ENCODE measurements around the gene SLC51A. TPM values are rescaled to one million over a fixed set of nuclear protein-coding genes. Genes with fewer than 3 reads are reported as not detected.

Gene SLC51A
- total and polyA plus RNA-seq, 2 donors (not counting 3 experiments of a cell fraction or from before 2014, with no cell fraction given): not detected

DNA sequence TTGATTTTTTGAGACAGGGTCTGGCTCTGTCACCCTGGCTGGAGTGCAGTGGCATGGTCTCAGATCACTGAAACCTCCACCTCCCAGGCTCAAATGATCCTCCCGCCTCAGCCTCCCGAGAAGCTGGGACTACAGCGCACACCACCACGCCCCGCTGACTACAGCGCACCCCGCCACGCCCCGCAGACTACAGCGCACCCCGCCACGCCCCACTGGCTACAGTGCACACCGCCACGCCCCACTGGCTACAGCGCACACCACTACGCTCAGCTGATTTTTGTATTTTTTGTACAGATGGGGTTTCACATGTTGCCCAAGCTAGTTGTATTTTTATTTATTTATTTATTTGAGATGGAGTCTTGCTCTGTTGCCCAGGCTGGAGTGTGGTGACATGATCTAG is 35.6 kb downstream of the SLC51A start:
- Histone ChIP-seq H2AFZ (ENCODE audit: low read depth, low read length) (no peak overlapping the region), H3K9me3 (replicated peaks; ENCODE audit: control insufficient read depth, insufficient read depth, low read length) (no peaks in the 10 kb centered on the region), H3K4me1 (ENCODE audit: control insufficient read depth, extremely low read depth, insufficient read depth, low read length) (no peaks in the 10 kb centered on the region), H3K9me1 (replicated peaks; ENCODE audit: control insufficient read depth, extremely low read depth, insufficient read depth, low read length) (no peaks in the 10 kb centered on the region), H3K9ac (replicated peaks; ENCODE audit: extremely low read depth, insufficient read depth, low read length) (no peak overlapping the region), H3K27ac (ENCODE audit: insufficient read depth, low read depth, low read length) (no peak overlapping the region), H3K79me2 (ENCODE audit: control insufficient read depth, insufficient read depth, low read length) (peaks cover 5% of the 10 kb centered on the region), H4K20me1 (replicated peaks; ENCODE audit: control insufficient read depth, extremely low read depth, insufficient read depth, low read length) (no peaks in the 10 kb centered on the region), H3K36me3 (ENCODE audit: control insufficient read depth in 2 of 2, extremely low read depth in 1 of 2, insufficient read depth in 2 of 2, low read length in 2 of 2) (peaks cover 2 to 8% of the 10 kb centered on the region in 2 experiments), H3K4me2 (ENCODE audit: insufficient read depth, low read length) (no peak overlapping the region), H3K27me3 (ENCODE audit: control insufficient read depth in 2 of 2, insufficient read depth in 2 of 2, low read length in 2 of 2) (no peaks in the 10 kb centered on the region), H3K4me3 (replicated peaks in 1 of 3; ENCODE audit: insufficient read depth in 1 of 3, low read depth in 1 of 3, low read length in 3 of 3) (no peak overlapping the region)
- dilution Hi-C loops (cut with MboI; ENCODE audit: extremely low pct_ligation_motif_present, low sequenced_read_pairs): no loop called here
- FAIRE-seq (no peak), DNase-seq (ENCODE audit: low read depth, low spot score) (no peak)
- CTCF ChIA-PET: interaction anchor here (1.1 to 3.1 kb wide), 3 partner anchors 17 to 271 kb away, joined by 4 to 75 read pairs (median 31); no protein-coding TSS in a partner anchor
- BruUV-seq (replicated peaks): no TSS peak
- POLR2A ChIA-PET: no interaction called here
- TF ChIP-seq POLR2A (IDR thresholded peaks at IDR 0.05; ENCODE audit: low read depth, low read length) (no peak), EZH2 (IDR thresholded peaks at IDR 0.05; ENCODE audit: borderline replicate concordance, low read depth, low read length, severe bottlenecking) (no peak), CTCF (IDR thresholded peaks at IDR 0.05; ENCODE audit: extremely low read depth in 1 of 2, insufficient read depth in 1 of 2, low read depth in 1 of 2, low read length in 2 of 2) (no peak), GATA2 (IDR thresholded peaks at IDR 0.05; ENCODE audit: insufficient read depth, insufficient read length, low read depth, low read length) (no peak), MYC (IDR thresholded peaks at IDR 0.05; ENCODE audit: low read depth, low read length) (no peak), FOS (IDR thresholded peaks at IDR 0.05; ENCODE audit: borderline replicate concordance, insufficient read depth, low read length) (no peak), JUN (IDR thresholded peaks at IDR 0.05; ENCODE audit: borderline replicate concordance, insufficient read depth, insufficient read length, low read depth) (no peak), POLR2AphosphoS5 (IDR thresholded peaks at IDR 0.05; ENCODE audit: insufficient read depth, low read depth, low read length) (no peak)
- TF ChIP-seq, protein P1, sequence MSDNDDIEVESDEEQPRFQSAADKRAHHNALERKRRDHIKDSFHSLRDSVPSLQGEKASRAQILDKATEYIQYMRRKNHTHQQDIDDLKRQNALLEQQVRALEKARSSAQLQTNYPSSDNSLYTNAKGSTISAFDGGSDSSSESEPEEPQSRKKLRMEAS (IDR thresholded peaks at IDR 0.05; ENCODE audit: insufficient read depth, insufficient read length): no peak
- intact Hi-C loops (cut with micrococcal nuclease): loop anchor here (5.0 kb wide), 1 partner anchor 250 kb away; the partner anchor contains the start of gene RNF168

Measured in endothelial cell of umbilical vein (primary cell).